CD4-positive, alpha-beta T cell treated with Interleukin-6 at 100 ng/mL for 8 hours (primary cell): ENCODE measurements around the gene RAB34.

Experiments used
- DNase-seq: peaks from one replicate; pipeline ENCODE4 v3.0.0-alpha.2; 2020; ENCODE audit warnings: mixed read lengths, low spot score

RAB34 gene

DNA sequence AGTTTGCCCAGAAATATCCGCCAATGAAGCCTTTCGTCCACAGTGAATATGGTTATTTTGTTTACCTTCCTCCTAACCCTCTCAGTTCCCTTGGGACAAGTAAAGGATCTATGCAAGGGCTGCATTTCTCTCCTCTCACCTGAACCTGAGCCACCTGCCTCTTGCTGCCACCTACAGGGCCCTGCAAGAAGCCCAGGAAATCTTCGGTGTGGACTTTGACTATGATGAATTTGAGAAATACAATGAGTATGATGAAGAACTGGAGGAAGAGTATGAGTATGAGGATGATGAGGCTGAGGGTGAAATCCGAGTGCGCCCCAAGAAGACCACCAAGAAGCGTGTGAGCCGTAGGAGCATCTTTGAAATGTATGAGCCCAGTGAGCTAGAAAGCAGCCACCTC, 41.7 kb downstream of the RAB34 start:
- no peak for DNase-seq

DNA sequence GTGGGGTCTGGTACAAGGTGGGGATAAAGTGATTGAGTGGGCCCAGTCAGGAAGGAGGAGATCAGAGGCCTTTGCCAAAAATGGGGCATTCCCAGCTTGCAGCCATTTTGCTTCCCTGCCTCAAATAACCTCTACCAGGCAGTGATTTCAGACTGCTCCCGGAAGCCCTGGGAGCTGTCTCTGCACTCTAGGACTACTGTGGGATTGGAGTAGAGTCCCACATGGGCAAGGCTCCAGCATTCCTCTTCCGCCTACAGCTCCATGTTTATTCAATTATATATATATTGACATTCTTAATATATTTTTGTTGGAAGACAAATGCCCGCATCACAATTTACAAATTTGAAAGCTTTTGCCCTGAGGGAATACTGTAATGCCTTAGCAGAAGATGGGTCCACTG, 42.2 kb downstream of the RAB34 start:
- DNase-seq = no peak

DNA sequence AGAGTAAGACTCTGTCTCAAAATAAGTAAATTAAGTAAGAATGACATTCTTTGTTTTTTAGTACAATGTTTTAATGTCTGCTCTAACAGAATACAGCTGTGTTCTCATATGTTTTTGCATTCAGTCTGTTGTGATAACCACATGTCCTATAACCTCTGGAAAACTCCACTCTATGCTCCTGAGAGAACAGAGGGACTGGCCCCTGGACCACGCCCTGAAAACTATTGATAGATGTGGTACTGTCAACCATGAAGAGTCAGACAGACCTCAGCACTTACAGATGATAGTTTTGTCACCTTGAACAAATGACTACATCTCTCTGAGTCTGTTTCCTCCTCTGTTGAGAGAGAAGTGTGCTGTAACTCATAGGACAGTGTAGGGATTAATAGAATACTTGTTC, 47.8 kb downstream of the RAB34 start:
- no peak for DNase-seq

DNA sequence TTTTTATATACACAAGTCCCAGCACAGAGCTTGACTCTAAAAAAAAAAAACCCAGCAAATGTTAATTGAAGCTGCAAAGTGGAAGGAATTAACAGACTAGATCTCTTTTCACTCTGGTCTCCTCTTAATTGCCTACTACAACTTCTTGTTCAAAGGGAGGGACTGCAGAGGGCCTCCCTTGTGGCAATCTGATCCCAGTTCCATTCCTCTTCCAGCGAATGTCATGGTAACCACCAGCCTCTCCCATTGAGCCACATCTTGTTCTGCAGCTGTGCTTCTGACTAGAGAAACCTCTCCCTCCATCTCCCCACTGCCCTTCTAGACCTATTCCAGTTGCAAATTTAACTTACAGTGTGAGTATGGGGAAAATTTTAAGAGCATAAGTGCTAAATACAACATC, 49.8 kb downstream of the RAB34 start:
- DNase-seq = no peak

DNA sequence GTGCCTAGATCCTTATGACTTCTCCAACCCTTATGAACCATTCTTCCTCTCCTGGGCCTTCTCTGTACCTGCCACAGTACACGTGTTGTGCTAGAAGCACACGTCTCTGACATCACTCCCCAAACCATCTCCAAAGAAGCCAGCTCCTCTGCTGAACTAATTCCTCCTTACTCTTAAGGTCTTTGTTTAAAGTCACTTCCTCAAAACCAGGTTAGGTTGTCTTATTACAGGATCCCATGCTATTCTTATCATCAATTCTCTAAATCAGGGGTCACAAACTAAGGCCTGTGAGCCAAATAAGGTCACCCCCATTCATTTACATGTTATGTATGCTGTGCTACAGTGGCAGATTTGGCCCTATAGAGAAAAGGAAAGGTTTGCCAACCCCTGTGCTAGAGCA, 51.7 kb downstream of the RAB34 start:
- no peak for DNase-seq
